Gastroesophageal sphincter (tissue), 4 donors: ENCODE data around the gene PDLIM7. TPM values are rescaled to one million over a fixed set of nuclear protein-coding genes. Genes with fewer than 3 reads are reported as not detected.

Experiments
- ATAC-seq: fragments of 150-250 bp; one replicate; pipeline ENCODE4 v1.9.1; 2016; ENCODE audit warnings: mild to moderate bottlenecking, moderate library complexity
- H3K27ac ChIP-seq, 4 donors: fragments of 200-600 bp; sonication (generic) in 3 of 4; 1 replicate in 3 of 4; 2 replicates in 1 of 4; pipeline ENCODE4 v1.5.1; 2016 to 2019
- H3K27me3 ChIP-seq: fragments of 200-600 bp; sonication (generic); one replicate; pipeline ENCODE4 v1.5.1; 2019
- H3K36me3 ChIP-seq, 2 donors: fragments of 200-600 bp; sonication (generic); one replicate each; pipeline ENCODE4 v1.5.1; 2019; ENCODE audit warnings: control low read depth in 1 of 2
- H3K4me1 ChIP-seq, 3 donors: fragments of 200-600 bp; sonication (generic); 1 replicate in 2 of 3; 2 replicates in 1 of 3; pipeline ENCODE4 v1.5.1; 2016 to 2019; ENCODE audit warnings: control low read depth in 2 of 3
- H3K4me3 ChIP-seq, 2 donors: fragments of 200-600 bp; sonication (generic); one replicate each; pipeline ENCODE4 v1.5.1; 2019; ENCODE audit warnings: mild to moderate bottlenecking in 1 of 2, moderate library complexity in 1 of 2
- H3K9me3 ChIP-seq, 3 donors: fragments of 200-600 bp; sonication (generic); one replicate each; pipeline ENCODE4 v1.5.1; 2017 to 2019; ENCODE audit warnings: control low read depth in 2 of 3
- CTCF ChIP-seq, 4 experiments: fragments of 200-600 bp in 2 of 4; fragments of 450-650 bp in 2 of 4; sonication (generic) in 1 of 4; IDR thresholded peaks; one replicate each; pipeline ENCODE4 v1.5.1; 2017 to 2019; ENCODE audit warnings: antibody characterized with exemption in 4 of 4, mild to moderate bottlenecking in 2 of 4, moderate library complexity in 2 of 4
- EP300 ChIP-seq: sonication (generic); formaldehyde crosslinking; IDR thresholded peaks from one replicate; pipeline ENCODE4 v1.6.1; 2017; ENCODE audit warnings: antibody characterized with exemption, mild to moderate bottlenecking
- POLR2A ChIP-seq, 2 donors: fragments of 450-650 bp; IDR thresholded peaks; one replicate each; pipeline ENCODE4 v1.6.1; 2017; ENCODE audit warnings: antibody characterized with exemption in 2 of 2, mild to moderate bottlenecking in 2 of 2, moderate library complexity in 1 of 2
- POLR2AphosphoS5 ChIP-seq: sonication (generic); formaldehyde crosslinking; IDR thresholded peaks from one replicate; pipeline ENCODE4 v1.6.1; 2017; ENCODE audit warnings: antibody characterized with exemption
- WGBS, 2 donors: methylation state at CpG; one replicate each; pipeline ENCODE4 v1.1.5; 2018; ENCODE audit warnings: low coverage in 1 of 2; 5-methylcytosine and 5-hydroxymethylcytosine counted together
- total RNA-seq, 4 donors: library from RNA; depleted of rRNA; stranded (reverse); fragments of >200 nt; gene quantifications; one replicate each; pipeline ENCODE4 v1.1.0, GENCODE V29; 2016

PDLIM7 gene
- total RNA-seq, 4 donors from 2014 or later, result 336 to 863 (median 437) TPM

- H3K27me3 ChIP-seq, result no peaks in the 10 kb centered on the region
- peaks cover 0 to 52% of the 10 kb centered on the region in 2 donors for H3K36me3 ChIP-seq
- no peak for ATAC-seq
- 84% methylated on average over 3 of the region's 7 CpGs; no CpG with 5 or more reads in 1 of the 2 donors for WGBS, 2 donors
- peak overlapping the region in 1 of 2 donors; percentile 97 for H3K4me3 ChIP-seq
- TF ChIP-seq POLR2AphosphoS5 (peak; percentile 2), CTCF (IDR thresholded peaks at IDR 0.05) (no peak)
- peak overlapping the region; percentile 96 to 99 (median 99) for H3K27ac ChIP-seq
- H3K4me1 ChIP-seq, result peaks cover 5 to 91% (median 70%) of the 10 kb centered on the region in 3 donors
- H3K9me3 ChIP-seq, result no peaks in the 10 kb centered on the region
Observed at GRCh38 chr5:177492841-177493240, 4.6 kb downstream of the PDLIM7 start.

- Histone ChIP-seq H3K36me3 (peaks cover 0 to 58% of the 10 kb centered on the region in 2 donors), H3K9me3 (no peaks in the 10 kb centered on the region), H3K4me3 (peak overlapping the region in 1 of 2 donors; percentile 97), H3K27ac (peak overlapping the region; percentile 96 to 99 (median 99)), H3K4me1 (peaks cover 5 to 96% (median 69%) of the 10 kb centered on the region in 3 donors), H3K27me3 (no peaks in the 10 kb centered on the region)
- ATAC-seq, result no peak
- peak; percentile 4 for TF ChIP-seq POLR2AphosphoS5
- TF ChIP-seq POLR2A (IDR thresholded peaks at IDR 0.05), result no peak
- no peak for TF ChIP-seq EP300
- 50% methylated on average over 13 of the region's 54 CpGs; no CpG with 5 or more reads in 1 of the 2 donors for WGBS, 2 donors
Observed at GRCh38 chr5:177491983-177492746, 5.2 kb downstream of the PDLIM7 start.

GRCh38 chr5:177491429-177491945 lies 5.9 kb downstream of the PDLIM7 start:
- peak overlapping the region in 1 of 2 donors; percentile 97 for H3K4me3 ChIP-seq
- peak overlapping the region; percentile 96 to 99 (median 99) for H3K27ac ChIP-seq
- H3K36me3 ChIP-seq, result peaks cover 0 to 63% of the 10 kb centered on the region in 2 donors
- peak; percentile 29 for ATAC-seq
- H3K4me1 ChIP-seq, result peaks cover 5 to 98% (median 69%) of the 10 kb centered on the region in 3 donors
- H3K27me3 ChIP-seq, result no peaks in the 10 kb centered on the region
- H3K9me3 ChIP-seq, result no peaks in the 10 kb centered on the region
- WGBS, 2 donors, result 19 to 61% methylated on average over 8 to 12 of the region's 43 CpGs
- TF ChIP-seq POLR2AphosphoS5 (no peak), CTCF (IDR thresholded peaks at IDR 0.05) (peak in 3 of 4 experiments; percentile 92 to 97 (median 95))

GRCh38 chr5:177490992-177491391 lies 6.4 kb downstream of the PDLIM7 start:
- H3K4me3 ChIP-seq, result no peak overlapping the region
- peaks cover 0 to 68% of the 10 kb centered on the region in 2 donors for H3K36me3 ChIP-seq
- ATAC-seq, result no peak
- H3K4me1 ChIP-seq, result peaks cover 5 to 98% (median 65%) of the 10 kb centered on the region in 3 donors
- WGBS, 2 donors, result 64% methylated on average over 10 of the region's 16 CpGs; no CpG with 5 or more reads in 1 of the 2 donors
- no peaks in the 10 kb centered on the region for H3K27me3 ChIP-seq
- peak overlapping the region; percentile 96 to 99 (median 99) for H3K27ac ChIP-seq
- no peaks in the 10 kb centered on the region for H3K9me3 ChIP-seq
- TF ChIP-seq POLR2A (IDR thresholded peaks at IDR 0.05), result no peak
- TF ChIP-seq EP300, result no peak
- TF ChIP-seq CTCF (IDR thresholded peaks at IDR 0.05), result no peak

- Histone ChIP-seq H3K27me3 (no peaks in the 10 kb centered on the region), H3K4me3 (no peak overlapping the region), H3K4me1 (peaks cover 5 to 98% (median 60%) of the 10 kb centered on the region in 3 donors), H3K9me3 (no peaks in the 10 kb centered on the region), H3K27ac (peak overlapping the region; percentile 96 to 99 (median 99)), H3K36me3 (peaks cover 0 to 72% of the 10 kb centered on the region in 2 donors)
- TF ChIP-seq EP300 (no peak), POLR2AphosphoS5 (peak; percentile 44), CTCF (IDR thresholded peaks at IDR 0.05) (no peak), POLR2A (IDR thresholded peaks at IDR 0.05) (peak in 1 of 2 donors; percentile 6)
- 38 to 68% methylated on average over 7 to 15 of the region's 15 CpGs for WGBS, 2 donors
- ATAC-seq, result peak; percentile 23
Observed at GRCh38 chr5:177490311-177490991, 7.0 kb downstream of the PDLIM7 start.
